ENCODE data around the gene EIF4H.
"Not testable (repeated sequence)": the region's sequence is repeated elsewhere in the genome, so short reads cannot be mapped to it uniquely, and the experiment has no call there.

The EIF4H gene

GRCh38 chr7:74199551-74200355 lies 25.6 kb downstream of the EIF4H start:
- no peak for DNase-seq (ENCODE audit: low spot score)

- no peak for DNase-seq (ENCODE audit: low spot score)
These were observed 28.8 kb downstream of the EIF4H start for GRCh38 chr7:74202841-74203556.

- DNase-seq (ENCODE audit: low spot score): no peak
These were observed 29.9 kb downstream of the EIF4H start for GRCh38 chr7:74203956-74204618.

GRCh38 chr7:74206052-74206451 lies 31.9 kb downstream of the EIF4H start:
- not testable (repeated sequence) for DNase-seq (ENCODE audit: low spot score)

GRCh38 chr7:74206589-74207120 lies 32.5 kb downstream of the EIF4H start:
- peak; percentile 84 for DNase-seq (ENCODE audit: low spot score)

GRCh38 chr7:74207586-74207985 lies 33.4 kb downstream of the EIF4H start:
- DNase-seq (ENCODE audit: low spot score): no peak

- DNase-seq (ENCODE audit: low spot score): not testable (repeated sequence)
These were observed 34.1 kb downstream of the EIF4H start for GRCh38 chr7:74208241-74208640.

GRCh38 chr7:74212661-74213060 lies 38.5 kb downstream of the EIF4H start:
- no peak for DNase-seq (ENCODE audit: low spot score)

- DNase-seq (ENCODE audit: low spot score): no peak
These were observed 40.9 kb downstream of the EIF4H start for GRCh38 chr7:74214816-74215630.

GRCh38 chr7:74215921-74216320 lies 41.8 kb downstream of the EIF4H start:
- DNase-seq (ENCODE audit: low spot score): no peak

GRCh38 chr7:74216361-74216761 lies 42.2 kb downstream of the EIF4H start:
- no peak for DNase-seq (ENCODE audit: low spot score)

GRCh38 chr7:74217455-74218342 lies 43.5 kb downstream of the EIF4H start:
- peak; percentile 31 for DNase-seq (ENCODE audit: low spot score)

- DNase-seq (ENCODE audit: low spot score): no peak
These were observed 44.2 kb downstream of the EIF4H start for GRCh38 chr7:74218343-74218698.

GRCh38 chr7:74219416-74219815 lies 45.3 kb downstream of the EIF4H start:
- no peak for DNase-seq (ENCODE audit: low spot score)

GRCh38 chr7:74220229-74220628 lies 46.1 kb downstream of the EIF4H start:
- no peak for DNase-seq (ENCODE audit: low spot score)

GRCh38 chr7:74221713-74222112 lies 47.6 kb downstream of the EIF4H start:
- DNase-seq (ENCODE audit: low spot score): no peak

- no peak for DNase-seq (ENCODE audit: low spot score)
These were observed 48.9 kb downstream of the EIF4H start for GRCh38 chr7:74222851-74223710.

GRCh38 chr7:74223711-74224510 lies 49.8 kb downstream of the EIF4H start:
- no peak for DNase-seq (ENCODE audit: low spot score)

- DNase-seq (ENCODE audit: low spot score): no peak
These were observed 50.3 kb downstream of the EIF4H start for GRCh38 chr7:74224511-74224832.
